Gastrocnemius medialis (tissue), 4 donors: ENCODE results near the gene KRTAP5-7.
"Not testable (repeated sequence)": the region's sequence is repeated elsewhere in the genome, so short reads cannot be mapped to it uniquely, and the experiment has no call there.

Experiments used
- POLR2A ChIP-seq, 2 donors: fragments of 450-650 bp; IDR thresholded peaks; one replicate each; pipeline ENCODE4 v1.6.1; 2017; ENCODE audit warnings: antibody characterized with exemption in 2 of 2, mild to moderate bottlenecking in 2 of 2, moderate library complexity in 2 of 2
- TF ChIP-seq, protein P1 (sequence below), 5 experiments: fragments of 450-650 bp in 3 of 5; fragments of 200-600 bp in 2 of 5; sonication (generic) in 2 of 5; IDR thresholded peaks in 4 of 5; conservative IDR thresholded peaks in 1 of 5; 1 replicate in 4 of 5; 2 replicates in 1 of 5; pipeline ENCODE4 v1.5.1; 2016 to 2019; ENCODE audit warnings: antibody characterized with exemption in 5 of 5, mild to moderate bottlenecking in 3 of 5, moderate library complexity in 3 of 5

DNA sequence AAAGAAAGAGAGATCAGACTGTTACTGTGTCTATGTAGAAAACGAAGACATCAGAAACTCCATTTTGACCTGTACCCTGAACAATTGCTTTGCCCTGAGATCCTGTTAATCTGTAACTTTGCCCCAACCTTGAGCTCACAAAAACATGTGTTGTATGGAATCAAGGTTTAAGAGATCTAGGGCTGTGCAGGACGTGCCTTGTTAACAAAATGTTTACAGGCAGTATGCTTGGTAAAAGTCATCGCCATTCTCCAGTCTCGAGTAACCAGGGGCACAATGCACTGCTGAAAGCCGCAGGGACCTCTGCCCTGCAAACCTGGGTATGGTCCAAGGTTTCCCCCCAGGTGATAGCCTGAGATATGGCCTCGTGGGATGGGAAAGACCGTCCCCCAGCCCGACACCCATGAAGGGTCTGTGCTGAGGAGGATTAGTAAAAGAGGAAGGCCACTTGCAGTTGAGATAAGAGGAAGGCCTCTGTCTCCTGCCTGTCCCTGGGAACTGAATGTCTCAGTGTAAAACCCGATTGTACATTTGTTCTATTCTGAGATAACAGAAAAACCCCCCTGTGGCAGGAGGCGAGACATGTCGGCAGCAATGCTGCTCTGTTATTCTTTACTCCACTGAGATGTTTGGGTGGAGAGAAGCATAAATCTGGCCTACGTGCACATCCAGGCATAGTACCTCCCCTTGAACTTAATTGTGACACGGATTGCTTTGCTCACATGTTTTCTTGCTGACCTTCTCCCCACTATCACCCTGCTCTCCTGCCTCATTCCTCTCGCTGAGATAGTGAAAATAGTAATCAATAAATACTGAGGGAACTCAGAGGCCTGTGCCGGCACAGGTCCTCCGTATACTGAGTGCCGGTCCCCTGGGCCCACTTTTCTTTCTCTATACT lies 7.9 kb downstream of the KRTAP5-7 start:
- TF ChIP-seq, protein P1, sequence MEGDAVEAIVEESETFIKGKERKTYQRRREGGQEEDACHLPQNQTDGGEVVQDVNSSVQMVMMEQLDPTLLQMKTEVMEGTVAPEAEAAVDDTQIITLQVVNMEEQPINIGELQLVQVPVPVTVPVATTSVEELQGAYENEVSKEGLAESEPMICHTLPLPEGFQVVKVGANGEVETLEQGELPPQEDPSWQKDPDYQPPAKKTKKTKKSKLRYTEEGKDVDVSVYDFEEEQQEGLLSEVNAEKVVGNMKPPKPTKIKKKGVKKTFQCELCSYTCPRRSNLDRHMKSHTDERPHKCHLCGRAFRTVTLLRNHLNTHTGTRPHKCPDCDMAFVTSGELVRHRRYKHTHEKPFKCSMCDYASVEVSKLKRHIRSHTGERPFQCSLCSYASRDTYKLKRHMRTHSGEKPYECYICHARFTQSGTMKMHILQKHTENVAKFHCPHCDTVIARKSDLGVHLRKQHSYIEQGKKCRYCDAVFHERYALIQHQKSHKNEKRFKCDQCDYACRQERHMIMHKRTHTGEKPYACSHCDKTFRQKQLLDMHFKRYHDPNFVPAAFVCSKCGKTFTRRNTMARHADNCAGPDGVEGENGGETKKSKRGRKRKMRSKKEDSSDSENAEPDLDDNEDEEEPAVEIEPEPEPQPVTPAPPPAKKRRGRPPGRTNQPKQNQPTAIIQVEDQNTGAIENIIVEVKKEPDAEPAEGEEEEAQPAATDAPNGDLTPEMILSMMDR (IDR thresholded peaks at IDR 0.05 in 4 of 5, conservative IDR thresholded peaks at IDR 0.05 in 1 of 5), result not testable (repeated sequence)
- TF ChIP-seq POLR2A (IDR thresholded peaks at IDR 0.05), result not testable (repeated sequence)
